GM18507 (cell line): ENCODE results near the gene JUN.
A peak's percentile ranks its signal among the peaks of the same experiment; 100 is the strongest.
"Not testable (repeated sequence)": the region's sequence is repeated elsewhere in the genome, so short reads cannot be mapped to it uniquely, and the experiment has no call there.

Experiments
- DNase-seq: peaks from one replicate; pipeline ENCODE4 v3.0.0; 2011; ENCODE audit warnings: low read depth; ENCODE audit not compliant: insufficient read length; ENCODE audit errors: extremely low spot score
- FAIRE-seq: peaks from 2 replicates; lab custom pipeline; 2011; peaks lifted over from hg19 to GRCh38; lab: Jason Lieb, UNC

The JUN gene

GRCh38 chr1:58811303-58811702 lies 27.5 kb upstream of the JUN start:
- DNase-seq (no peak), FAIRE-seq (no peak)

- no peak for FAIRE-seq
These were observed 25.6 kb upstream of the JUN start for GRCh38 chr1:58809325-58810010.

GRCh38 chr1:58808077-58808476 lies 24.2 kb upstream of the JUN start:
- DNase-seq = no peak
- FAIRE-seq = no peak

More at GRCh38 chr1:58809325-58810010, 25.6 kb upstream of the JUN start:
- DNase-seq = no peak

DNA sequence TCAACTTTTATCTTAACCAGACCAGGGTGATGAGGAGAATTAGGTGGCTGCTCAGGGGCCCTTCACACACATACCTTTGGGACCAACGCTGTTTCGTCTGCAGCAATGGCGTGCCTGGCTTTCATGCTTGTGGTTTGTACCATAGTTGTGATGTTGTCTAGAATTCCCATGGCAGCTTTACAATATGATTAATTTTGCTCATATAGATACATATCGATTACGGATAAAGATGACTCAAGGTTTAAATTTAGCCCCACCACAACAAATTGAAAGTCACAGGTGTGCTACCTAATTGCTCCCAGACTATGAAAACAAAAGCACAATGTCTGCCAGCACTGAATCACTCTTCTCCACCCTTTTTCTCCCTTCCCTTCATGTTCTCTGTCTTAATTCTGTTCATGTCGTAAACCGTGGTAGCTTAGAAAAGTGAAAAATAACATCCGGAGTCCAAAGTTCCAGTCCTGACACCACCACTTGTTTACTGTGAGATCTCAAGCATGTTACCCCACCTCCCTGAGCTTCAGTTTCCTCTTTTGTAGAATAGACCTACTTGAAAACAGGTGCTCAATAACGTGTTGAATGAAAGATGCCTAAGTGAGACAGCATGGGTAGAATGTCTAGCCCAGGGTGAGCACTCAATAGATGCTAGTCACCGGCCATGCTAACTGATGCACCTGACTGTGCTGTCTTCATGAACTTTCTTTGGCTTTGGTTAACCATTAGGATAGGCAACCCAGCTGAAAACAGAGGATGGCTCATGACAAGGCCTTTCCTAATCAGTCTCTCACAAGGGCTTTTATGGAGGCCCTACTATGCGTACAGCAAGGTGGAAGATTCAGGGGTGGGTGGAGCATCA lies 22.1 kb upstream of the JUN start:
- peak; percentile 84 for FAIRE-seq
- DNase-seq = no peak

- no peak for DNase-seq
- FAIRE-seq = no peak
These were observed 21.2 kb upstream of the JUN start for GRCh38 chr1:58804853-58805565.

DNA sequence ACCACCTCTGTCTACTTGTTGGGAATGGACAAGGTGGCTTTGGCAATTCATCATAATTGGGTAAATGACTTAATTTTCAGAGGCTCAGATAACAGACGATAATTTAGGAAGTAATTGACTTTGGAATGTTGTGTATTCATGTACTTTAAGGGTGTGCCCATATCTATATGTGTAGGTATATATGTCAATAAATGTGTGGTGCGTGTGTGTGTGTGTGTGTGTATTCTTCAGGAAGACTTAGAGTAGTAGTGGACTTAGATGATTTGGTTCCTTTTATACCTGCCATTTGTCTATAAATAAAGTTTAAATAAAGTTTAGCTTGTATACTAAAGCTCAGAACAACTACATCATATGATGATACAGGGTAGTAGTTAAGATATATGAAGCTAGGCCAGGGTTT lies 20.0 kb upstream of the JUN start:
- FAIRE-seq = no peak

GRCh38 chr1:58802640-58803399 lies 19.0 kb upstream of the JUN start:
- DNase-seq = no peak
- FAIRE-seq = no peak

More for the DNA sequence above, 20.0 kb upstream of the JUN start:
- DNase-seq = no peak

DNA sequence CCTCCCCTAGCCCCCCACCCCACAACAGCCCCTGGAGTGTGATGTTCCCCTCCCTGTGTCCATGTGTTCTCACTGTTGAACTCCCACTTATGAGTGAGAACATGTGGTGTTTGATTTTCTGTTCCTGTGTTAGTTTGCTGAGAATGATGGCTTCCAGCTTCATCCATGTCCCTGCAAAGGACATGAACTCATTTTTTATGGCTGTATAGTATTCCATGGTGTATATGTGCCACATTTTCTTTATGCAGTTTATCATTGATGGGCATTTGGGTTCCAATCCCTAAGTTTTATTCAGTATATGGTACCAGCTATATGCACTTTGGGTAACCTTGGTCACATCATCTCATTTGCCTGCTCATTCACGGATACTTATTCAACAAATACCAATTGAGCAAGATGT lies 17.4 kb upstream of the JUN start:
- DNase-seq, FAIRE-seq: not testable (repeated sequence)

DNA sequence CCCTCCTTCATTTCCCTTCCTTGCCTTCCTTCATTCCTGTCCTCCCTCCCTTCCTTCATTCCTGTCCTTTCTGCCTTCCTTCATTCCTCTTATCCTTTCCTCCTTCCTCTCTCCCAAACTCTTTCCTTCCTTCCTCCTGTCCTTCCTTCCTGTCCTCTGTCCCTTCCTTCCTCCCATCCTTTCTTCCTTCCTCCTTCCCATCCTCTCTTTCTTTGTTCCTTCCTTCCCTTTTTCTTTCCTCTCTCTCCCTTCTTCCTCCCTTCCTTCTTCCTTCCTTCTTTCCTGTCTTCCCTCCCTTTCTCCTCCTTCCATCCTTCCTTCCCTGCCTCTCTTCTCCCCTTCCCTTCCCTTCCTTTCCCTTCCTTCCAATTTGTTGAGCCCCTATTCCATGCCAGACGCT lies 15.8 kb upstream of the JUN start:
- DNase-seq (no peak), FAIRE-seq (no peak)

DNA sequence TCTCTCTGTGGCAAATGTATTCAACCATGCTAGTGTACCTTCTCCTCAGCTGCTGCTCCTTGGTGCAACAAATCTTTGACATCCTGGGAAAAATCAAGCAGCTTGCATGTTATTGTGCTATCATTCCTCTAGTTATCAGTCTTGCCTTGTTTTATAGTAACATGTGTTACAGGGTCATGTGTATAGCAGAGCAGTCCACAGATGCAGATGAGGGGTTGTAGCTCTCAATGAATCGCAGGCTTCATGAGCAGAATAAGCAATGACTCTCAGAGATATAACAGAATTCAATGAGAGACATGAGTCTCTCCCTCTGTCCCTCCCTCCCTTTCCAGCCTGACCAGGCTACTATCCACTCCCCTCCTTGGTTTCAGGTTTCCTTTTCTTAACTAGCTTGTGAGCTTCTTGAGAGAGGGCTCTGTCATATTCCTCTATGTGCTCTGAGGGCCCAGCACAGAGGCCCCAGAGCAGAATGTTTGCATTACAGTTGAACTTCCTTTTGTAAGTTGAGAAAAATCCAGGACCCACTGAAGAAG lies 15.1 kb upstream of the JUN start:
- DNase-seq = no peak
- no peak for FAIRE-seq

GRCh38 chr1:58796416-58796815 lies 12.6 kb upstream of the JUN start:
- FAIRE-seq = no peak

DNA sequence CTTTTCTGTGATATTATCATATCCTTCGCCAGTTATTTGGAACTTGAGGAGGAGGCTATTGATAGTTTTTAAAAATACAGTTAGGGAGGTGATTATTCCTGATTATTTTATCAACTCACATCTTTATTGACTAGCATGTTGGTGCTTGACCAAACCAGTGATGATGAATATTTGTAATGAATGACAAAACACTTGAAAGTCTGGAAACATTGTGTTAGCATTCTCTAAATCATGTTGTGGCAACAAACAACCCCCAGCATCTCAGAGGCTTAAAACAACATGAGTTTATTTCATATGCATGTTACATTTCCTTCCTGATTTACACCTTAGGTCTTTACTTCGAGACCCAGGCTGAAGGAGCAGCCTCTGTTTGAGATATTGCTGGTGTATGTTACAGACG lies 10.7 kb upstream of the JUN start:
- no peak for DNase-seq
- FAIRE-seq = no peak

More at GRCh38 chr1:58796416-58796815, 12.6 kb upstream of the JUN start:
- DNase-seq = no peak

GRCh38 chr1:58792846-58793245 lies 9.0 kb upstream of the JUN start:
- DNase-seq = no peak
- FAIRE-seq = no peak

- DNase-seq (no peak), FAIRE-seq (no peak)
These were observed 7.3 kb upstream of the JUN start for GRCh38 chr1:58791106-58791505.

DNA sequence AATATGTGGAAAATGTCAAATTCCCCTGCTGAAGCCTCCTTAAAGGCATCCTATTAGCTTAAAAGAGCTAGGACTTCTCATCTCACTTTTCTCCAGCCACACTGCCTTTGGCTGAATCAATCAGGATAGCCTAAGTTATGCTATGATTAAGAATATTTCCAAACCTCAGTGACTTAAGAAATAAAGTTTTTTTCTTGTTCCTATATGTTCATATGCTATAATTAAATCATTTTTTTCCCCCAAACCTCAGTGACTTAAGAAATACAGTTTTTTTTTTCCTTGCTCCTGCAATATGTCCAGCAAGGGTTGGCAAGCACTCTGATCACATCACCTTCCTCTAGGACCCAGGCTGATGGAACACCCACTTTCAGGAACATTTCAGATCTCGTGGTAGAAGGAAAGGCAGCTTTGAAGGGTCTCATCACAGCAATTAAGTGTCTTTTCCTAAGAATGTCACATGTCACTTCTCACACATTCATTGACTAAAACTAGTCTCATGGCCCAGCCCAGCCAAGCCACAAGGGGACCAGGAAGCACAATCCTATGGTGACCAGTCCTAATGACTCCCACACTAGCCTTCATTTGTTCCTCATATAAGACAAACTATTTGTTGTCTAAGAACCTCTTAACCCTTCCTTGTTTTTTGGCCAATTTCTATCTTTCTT lies 6.3 kb upstream of the JUN start:
- DNase-seq = no peak
- FAIRE-seq = no peak

GRCh38 chr1:58789322-58789856 lies 5.5 kb upstream of the JUN start:
- FAIRE-seq (no peak), DNase-seq (no peak)

GRCh38 chr1:58788259-58788658 lies 4.4 kb upstream of the JUN start:
- FAIRE-seq = no peak
- no peak for DNase-seq

- no peak for DNase-seq
- no peak for FAIRE-seq
These were observed 3.0 kb upstream of the JUN start for GRCh38 chr1:58786927-58787245.
